Ishikawa (cell line): ENCODE results near the gene NUDT9.

ENCODE experiments used
- CEBPB ChIP-seq: IDR thresholded peaks from 2 replicates; pipeline ENCODE4 v1.6.1; 2012
- CREB1 ChIP-seq: IDR thresholded peaks from 2 replicates; pipeline ENCODE4 v1.6.1; 2012; ENCODE audit warnings: low read depth
- EGR1 ChIP-seq: IDR thresholded peaks from 2 replicates; pipeline ENCODE4 v1.6.1; 2012
- EP300 ChIP-seq: IDR thresholded peaks from 2 replicates; pipeline ENCODE4 v1.6.1; 2012; ENCODE audit warnings: borderline replicate concordance
- FOXM1 ChIP-seq: IDR thresholded peaks from 2 replicates; pipeline ENCODE4 v1.6.1; 2012; ENCODE audit warnings: low read depth, borderline replicate concordance
- MAX ChIP-seq: IDR thresholded peaks from 2 replicates; pipeline ENCODE4 v1.6.1; 2012
- NFIC ChIP-seq: IDR thresholded peaks from 2 replicates; pipeline ENCODE4 v1.6.1; 2012
- RAD21 ChIP-seq: IDR thresholded peaks from 2 replicates; pipeline ENCODE4 v1.6.1; 2012; ENCODE audit warnings: low read depth
- REST ChIP-seq: IDR thresholded peaks from 2 replicates; pipeline ENCODE4 v1.6.1; 2012; ENCODE audit warnings: low read depth, mild to moderate bottlenecking
- TAF1 ChIP-seq: IDR thresholded peaks from 2 replicates; pipeline ENCODE4 v1.6.1; 2012; ENCODE audit warnings: low read depth, mild to moderate bottlenecking
- TCF12 ChIP-seq: IDR thresholded peaks from 2 replicates; pipeline ENCODE4 v1.6.1; 2012; ENCODE audit warnings: low read depth
- TEAD4 ChIP-seq: IDR thresholded peaks from 2 replicates; pipeline ENCODE4 v1.6.1; 2012
- YY1 ChIP-seq: IDR thresholded peaks from 2 replicates; pipeline ENCODE4 v1.6.1; 2012; ENCODE audit warnings: low read depth

GRCh38 chr4:87461281-87461700, 38.9 kb downstream of the NUDT9 start:
- TF ChIP-seq CREB1 (no peak), EGR1 (no peak), MAX (no peak), TAF1 (no peak), CEBPB (no peak), EP300 (no peak), NFIC (no peak), REST (no peak), YY1 (no peak), TEAD4 (no peak), TCF12 (no peak), FOXM1 (no peak), RAD21 (no peak)
